BE2C (cell line): ENCODE measurements around the gene DCDC2.

ENCODE experiments used
- DNase-seq: peaks from one replicate; pipeline ENCODE4 v3.0.0-alpha.2; 2020
- H3K27me3 ChIP-seq: fragments of 250-450 bp; sonication (Bioruptor Pico); 2 replicates; pipeline ENCODE4 v1.5.1; 2020; ENCODE audit warnings: mild to moderate bottlenecking
- H3K36me3 ChIP-seq: fragments of 250-450 bp; sonication (Bioruptor Pico); 2 replicates; pipeline ENCODE4 v1.5.1; 2020; ENCODE audit warnings: mild to moderate bottlenecking
- H3K4me1 ChIP-seq: fragments of 250-450 bp; sonication (Bioruptor Pico); 2 replicates; pipeline ENCODE4 v1.5.1; 2020
- H3K4me3 ChIP-seq: 2 replicates; pipeline ENCODE4 v1.5.1; 2011; ENCODE audit warnings: low read depth, low read length
- H3K9me3 ChIP-seq: fragments of 250-450 bp; sonication (Bioruptor Pico); 2 replicates; pipeline ENCODE4 v1.5.1; 2020
- CTCF ChIP-seq: IDR thresholded peaks from 2 replicates; pipeline ENCODE4 v1.5.1; 2012; ENCODE audit warnings: mild to moderate bottlenecking, low read depth, low read length

Gene DCDC2

GRCh38 chr6:24397631-24398030, 39.8 kb upstream of the DCDC2 start:
- TF ChIP-seq CTCF = no peak
- Histone ChIP-seq H3K27me3 (no peaks in the 10 kb centered on the region), H3K9me3 (peaks cover 6% of the 10 kb centered on the region), H3K36me3 (peaks cover 2% of the 10 kb centered on the region; the same call in 1 of the 2 replicates), H3K4me1 (peaks cover 18% of the 10 kb centered on the region), H3K4me3 (no peak overlapping the region)
- DNase-seq = no peak

- TF ChIP-seq CTCF = no peak
- peaks cover 6% of the 10 kb centered on the region for H3K9me3 ChIP-seq
- H3K4me1 ChIP-seq = peaks cover 15% of the 10 kb centered on the region
These were observed 39.0 kb upstream of the DCDC2 start for GRCh38 chr6:24396824-24397223.

GRCh38 chr6:24394780-24395437, 37.0 kb upstream of the DCDC2 start:
- Histone ChIP-seq H3K9me3 (peaks cover 6% of the 10 kb centered on the region), H3K27me3 (no peaks in the 10 kb centered on the region), H3K4me3 (no peak overlapping the region), H3K36me3 (no peaks in the 10 kb centered on the region), H3K4me1 (peaks cover 15% of the 10 kb centered on the region)
- no peak for DNase-seq
- TF ChIP-seq CTCF = no peak

More at GRCh38 chr6:24396824-24397223, 39.0 kb upstream of the DCDC2 start:
- no peak for DNase-seq
- H3K27me3 ChIP-seq = no peaks in the 10 kb centered on the region
- H3K36me3 ChIP-seq = no peaks in the 10 kb centered on the region
- no peak overlapping the region for H3K4me3 ChIP-seq

GRCh38 chr6:24394061-24394779, 36.4 kb upstream of the DCDC2 start:
- no peak for DNase-seq
- TF ChIP-seq CTCF = no peak
- no peaks in the 10 kb centered on the region for H3K27me3 ChIP-seq

GRCh38 chr6:24391756-24392405, 34.0 kb upstream of the DCDC2 start:
- peaks cover 15% of the 10 kb centered on the region for H3K4me1 ChIP-seq
- TF ChIP-seq CTCF = no peak
- no peak overlapping the region for H3K4me3 ChIP-seq
- peaks cover 3% of the 10 kb centered on the region for H3K9me3 ChIP-seq
- H3K27me3 ChIP-seq = no peaks in the 10 kb centered on the region
- DNase-seq = no peak
- H3K36me3 ChIP-seq = no peaks in the 10 kb centered on the region

More at GRCh38 chr6:24394061-24394779, 36.4 kb upstream of the DCDC2 start:
- Histone ChIP-seq H3K4me3 (no peak overlapping the region), H3K4me1 (peaks cover 15% of the 10 kb centered on the region), H3K9me3 (peaks cover 6% of the 10 kb centered on the region), H3K36me3 (no peaks in the 10 kb centered on the region)
